Measurements from ENCODE around the gene DKKL1. TPM values are rescaled to one million over a fixed set of nuclear protein-coding genes. Genes with fewer than 3 reads are reported as not detected.

Gene DKKL1
- total and polyA plus RNA-seq, 2 of the 4 experiments (the other 2 are of a cell fraction), result 0.67 TPM; not detected in 1

DNA sequence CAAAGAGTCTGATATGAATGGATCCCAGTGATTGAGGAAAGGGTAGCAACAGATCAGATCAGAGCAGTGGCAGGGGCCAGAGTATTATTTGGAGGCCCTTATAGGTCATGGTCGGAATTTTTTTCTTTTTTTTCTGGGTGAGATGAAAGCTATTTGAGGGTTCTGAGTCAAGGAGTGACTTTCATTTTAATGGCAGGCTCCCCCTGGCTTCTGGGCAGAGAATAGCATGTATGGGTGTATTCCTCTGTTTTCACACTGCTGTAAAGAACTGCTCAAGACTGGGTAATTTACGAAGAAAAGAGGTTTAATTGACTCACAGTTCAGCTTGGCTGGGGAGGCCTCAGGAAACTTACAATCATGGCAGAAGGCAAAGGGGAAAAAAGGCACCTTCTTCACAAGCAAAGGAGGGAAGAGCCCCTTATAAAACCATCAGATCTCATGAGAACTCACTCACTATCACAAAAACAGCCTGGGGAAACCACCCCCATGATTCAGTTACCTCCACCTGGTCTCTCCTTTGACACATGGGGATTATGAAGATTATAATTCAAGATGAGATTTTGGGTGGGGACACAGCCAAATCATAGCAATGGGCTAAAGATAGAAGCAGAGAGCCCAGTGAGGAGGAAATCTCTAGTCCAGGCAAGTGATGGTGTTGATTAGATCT lies 35.7 kb upstream of the DKKL1 start:
- Histone ChIP-seq H3K9ac (ENCODE audit: low read depth, low read length) (no peak overlapping the region), H3K23ac (ENCODE audit: low read depth, low read length) (no peak overlapping the region), H2AK9ac (replicated peaks; ENCODE audit: low read depth, low read length, poor library complexity) (no peak overlapping the region), H2BK5ac (ENCODE audit: low read depth, low read length, poor library complexity, severe bottlenecking) (no peak overlapping the region), H3K27ac (ENCODE audit: insufficient read depth, low read length) (no peak overlapping the region), H3K4me1 (ENCODE audit: control insufficient read depth, insufficient read depth, low read length) (no peaks in the 10 kb centered on the region), H3K4me3 (ENCODE audit: insufficient read depth, low read depth, low read length) (no peak overlapping the region), H2BK20ac (ENCODE audit: low read depth, low read length) (no peak overlapping the region), H2BK15ac (ENCODE audit: low read depth, low read length) (no peak overlapping the region), H3K9me3 (ENCODE audit: control insufficient read depth, insufficient read depth, low read length) (no peaks in the 10 kb centered on the region), H3K79me1 (ENCODE audit: low read depth in 1 of 2, low read length in 2 of 2) (no peaks in the 10 kb centered on the region), H2BK120ac (ENCODE audit: low read depth, low read length) (no peak overlapping the region), H3K27me3 (ENCODE audit: control insufficient read depth, insufficient read depth, low read length) (no peaks in the 10 kb centered on the region), H3K36me3 (ENCODE audit: control insufficient read depth, insufficient read depth, low read length) (peaks cover 2% of the 10 kb centered on the region), H3K18ac (ENCODE audit: low read depth, low read length) (no peak overlapping the region), H3K4ac (ENCODE audit: low read depth, low read length) (no peak overlapping the region), H4K5ac (ENCODE audit: low read depth, low read length) (no peak overlapping the region), H2AFZ (replicated peaks; ENCODE audit: low read length, poor library complexity) (no peak overlapping the region), H4K91ac (ENCODE audit: insufficient read depth, low read depth, low read length) (no peak overlapping the region), H4K8ac (ENCODE audit: low read depth in 2 of 2, low read length in 2 of 2) (no peak overlapping the region), H3K4me2 (ENCODE audit: low read depth, low read length) (no peak overlapping the region), H3K9me1 (ENCODE audit: insufficient read depth, low read length) (peaks cover 7% of the 10 kb centered on the region; the same call in 1 of the 2 replicates), H2AK5ac (ENCODE audit: low read depth, low read length) (no peak overlapping the region), H3K56ac (ENCODE audit: extremely low read depth, insufficient read depth, low read length) (no peak overlapping the region), H3K14ac (replicated peaks; ENCODE audit: low read depth, low read length) (no peak overlapping the region), H4K20me1 (ENCODE audit: insufficient read depth, low read length) (no peaks in the 10 kb centered on the region)
- ChIA-PET CTCF (interaction anchor here (0.6 to 1.2 kb wide), 2 partner anchors 13 to 46 kb away, joined by 3 to 4 read pairs; no protein-coding TSS in a partner anchor), POLR2A (ENCODE audit: unreplicated experiment) (no interaction called here)
- dilution Hi-C loops (cut with HindIII; ENCODE audit: low sequenced_read_pairs, unreplicated experiment), result no loop called here
- in situ Hi-C loops (cut with MboI; ENCODE audit: low sequenced_read_pairs), result no loop called here
- TF ChIP-seq NFE2L2 (IDR thresholded peaks at IDR 0.05; ENCODE audit: low read depth, low read length) (no peak), RAD21 (IDR thresholded peaks at IDR 0.05; ENCODE audit: low read length) (peak; percentile 26), CHD1 (IDR thresholded peaks at IDR 0.05; ENCODE audit: low read depth, low read length) (no peak), SMC3 (IDR thresholded peaks at IDR 0.05; ENCODE audit: low read depth, low read length) (peak; percentile 44)
- TF ChIP-seq, protein P1, sequence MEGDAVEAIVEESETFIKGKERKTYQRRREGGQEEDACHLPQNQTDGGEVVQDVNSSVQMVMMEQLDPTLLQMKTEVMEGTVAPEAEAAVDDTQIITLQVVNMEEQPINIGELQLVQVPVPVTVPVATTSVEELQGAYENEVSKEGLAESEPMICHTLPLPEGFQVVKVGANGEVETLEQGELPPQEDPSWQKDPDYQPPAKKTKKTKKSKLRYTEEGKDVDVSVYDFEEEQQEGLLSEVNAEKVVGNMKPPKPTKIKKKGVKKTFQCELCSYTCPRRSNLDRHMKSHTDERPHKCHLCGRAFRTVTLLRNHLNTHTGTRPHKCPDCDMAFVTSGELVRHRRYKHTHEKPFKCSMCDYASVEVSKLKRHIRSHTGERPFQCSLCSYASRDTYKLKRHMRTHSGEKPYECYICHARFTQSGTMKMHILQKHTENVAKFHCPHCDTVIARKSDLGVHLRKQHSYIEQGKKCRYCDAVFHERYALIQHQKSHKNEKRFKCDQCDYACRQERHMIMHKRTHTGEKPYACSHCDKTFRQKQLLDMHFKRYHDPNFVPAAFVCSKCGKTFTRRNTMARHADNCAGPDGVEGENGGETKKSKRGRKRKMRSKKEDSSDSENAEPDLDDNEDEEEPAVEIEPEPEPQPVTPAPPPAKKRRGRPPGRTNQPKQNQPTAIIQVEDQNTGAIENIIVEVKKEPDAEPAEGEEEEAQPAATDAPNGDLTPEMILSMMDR (conservative IDR thresholded peaks at IDR 0.05; ENCODE audit: low read depth, low read length), result peak; percentile 54
- BruUV-seq (replicated peaks), result TSS peak; percentile 6
- WGBS, 2 experiments (ENCODE audit: extremely low coverage in 2 of 2, insufficient read length in 1 of 2), result no CpG with 5 or more reads among the region's 2 CpGs
- ATAC-seq (ENCODE audit: low read depth) (peak; percentile 73), DNase-seq (peak; percentile 23)
- intact Hi-C loops (cut with micrococcal nuclease), result loop anchor here (1.0 kb wide), 1 partner anchor 62 kb away; no protein-coding TSS in a partner anchor
